Epithelial cell of esophagus (primary cell): Measurements from ENCODE around the gene HDAC9.
A peak's percentile ranks its signal among the peaks of the same experiment; 100 is the strongest.

Experiments
- DNase-seq: peaks from one replicate; pipeline ENCODE4 v3.0.0; 2010; ENCODE audit warnings: low read depth
- H3K4me3 ChIP-seq: 2 replicates; pipeline ENCODE4 v1.5.1; 2011; ENCODE audit warnings: mild to moderate bottlenecking, low read length, control low read depth
- CTCF ChIP-seq: IDR thresholded peaks from 2 replicates; pipeline ENCODE4 v1.5.1; 2011; ENCODE audit warnings: low read depth, mild to moderate bottlenecking, low read length, control low read depth, inconsistent platforms; ENCODE audit not compliant: insufficient read depth; ENCODE audit errors: missing control alignments

The HDAC9 gene

GRCh38 chr7:18864967-18865366 lies 369.4 kb downstream of the HDAC9 start:
- DNase-seq = no peak
- no peak for TF ChIP-seq CTCF
- no peak overlapping the region for H3K4me3 ChIP-seq

- no peak overlapping the region for H3K4me3 ChIP-seq
- no peak for TF ChIP-seq CTCF
- DNase-seq = peak; percentile 100
These were observed 370.9 kb downstream of the HDAC9 start for GRCh38 chr7:18866359-18867036.

GRCh38 chr7:18872344-18872743 lies 376.8 kb downstream of the HDAC9 start:
- DNase-seq = no peak
- TF ChIP-seq CTCF = no peak
- no peak overlapping the region for H3K4me3 ChIP-seq

- no peak overlapping the region for H3K4me3 ChIP-seq
- peak; percentile 50 for TF ChIP-seq CTCF
- DNase-seq = peak; percentile 21
These were observed 378.3 kb downstream of the HDAC9 start for GRCh38 chr7:18873734-18874336.

GRCh38 chr7:18874880-18875279 lies 379.3 kb downstream of the HDAC9 start:
- no peak for TF ChIP-seq CTCF
- H3K4me3 ChIP-seq = no peak overlapping the region
- DNase-seq = no peak

- TF ChIP-seq CTCF = no peak
- no peak overlapping the region for H3K4me3 ChIP-seq
- no peak for DNase-seq
These were observed 382.3 kb downstream of the HDAC9 start for GRCh38 chr7:18877874-18878273.

GRCh38 chr7:18886832-18887231 lies 391.3 kb downstream of the HDAC9 start:
- TF ChIP-seq CTCF = no peak
- DNase-seq = no peak
- H3K4me3 ChIP-seq = no peak overlapping the region
